ENCODE data around the gene PTGFRN.

The PTGFRN gene

GRCh38 chr1:116889380-116889779, 20.3 kb upstream of the PTGFRN start:
- no peak for DNase-seq (ENCODE audit: low read depth in 2 of 2)

DNA sequence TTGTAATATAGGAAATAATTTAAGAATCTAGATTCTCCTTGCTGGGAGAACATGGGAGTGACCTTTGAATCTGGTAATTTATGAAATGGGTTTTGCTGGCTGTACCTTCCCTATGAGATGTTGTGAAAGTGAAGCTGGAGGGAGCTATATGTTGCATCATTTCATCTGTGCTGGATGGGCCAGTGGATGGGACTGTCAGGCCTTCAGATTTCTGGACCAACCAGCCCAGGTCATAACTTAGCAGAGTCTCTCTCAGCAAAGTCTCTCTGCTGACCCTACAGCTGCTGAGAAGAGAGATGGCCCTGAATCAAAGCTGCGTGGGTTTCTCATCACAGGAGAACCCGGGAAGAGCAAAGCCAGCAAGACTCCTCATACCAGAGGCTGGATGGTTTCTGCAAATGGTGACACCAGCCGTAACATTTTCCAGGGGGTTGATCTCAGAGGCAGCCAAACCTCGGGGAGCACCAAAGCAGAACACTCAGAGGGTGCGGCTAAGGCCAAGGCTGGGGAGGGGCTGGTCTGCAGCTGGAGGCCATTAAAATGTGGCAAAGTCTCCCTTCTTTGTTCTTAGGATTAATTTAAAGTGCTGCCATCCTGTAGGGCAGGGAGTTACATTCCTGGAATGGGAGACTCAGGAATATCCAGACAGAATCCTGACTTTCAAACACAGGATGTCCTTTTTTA, 18.2 kb upstream of the PTGFRN start:
- DNase-seq (ENCODE audit: low read depth in 2 of 2), result no peak

GRCh38 chr1:116895073-116895472, 14.6 kb upstream of the PTGFRN start:
- no peak for DNase-seq (ENCODE audit: low read depth in 2 of 2)

DNA sequence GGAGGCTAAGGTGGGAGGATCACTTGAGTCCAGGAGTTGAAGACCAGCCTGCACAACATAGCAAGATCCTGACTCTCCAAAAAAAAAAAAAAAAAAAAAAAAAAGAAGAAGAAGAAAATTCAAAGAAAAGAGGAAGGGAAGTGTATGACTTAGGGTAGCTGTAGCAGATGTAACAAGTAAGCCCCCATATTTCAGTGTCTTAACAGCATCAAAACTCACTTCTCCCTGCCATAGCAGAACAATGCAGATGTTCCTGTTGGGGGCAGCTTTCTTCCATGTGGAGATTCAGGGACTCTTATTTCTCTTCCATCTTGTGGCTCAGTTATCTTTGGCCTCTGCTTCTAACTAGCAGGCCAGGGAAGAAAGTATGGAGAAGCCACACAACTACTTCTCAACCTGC, 10.2 kb upstream of the PTGFRN start:
- no peak for DNase-seq (ENCODE audit: low read depth in 2 of 2)

GRCh38 chr1:116900471-116901365, 9.0 kb upstream of the PTGFRN start:
- DNase-seq (ENCODE audit: low read depth in 2 of 2), result no peak

DNA sequence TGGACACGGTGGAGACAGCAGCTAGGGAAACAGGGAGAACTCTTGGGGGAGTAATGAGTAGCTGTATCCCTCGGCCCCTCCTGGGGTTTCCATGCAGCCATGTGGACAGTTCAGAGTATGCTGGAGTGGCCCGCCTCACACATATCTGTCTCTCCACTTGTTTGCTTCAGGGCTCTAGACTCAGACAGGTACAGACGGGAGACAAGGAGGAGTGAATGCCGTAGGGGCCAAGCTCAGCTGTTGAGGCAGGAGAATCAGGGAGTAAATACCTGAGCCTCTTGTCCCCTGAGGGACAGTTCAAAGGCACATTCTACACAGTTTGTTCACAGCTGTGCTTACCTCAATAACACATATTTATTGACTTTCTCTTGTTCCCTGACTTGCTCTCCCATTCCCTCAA, 7.7 kb upstream of the PTGFRN start:
- DNase-seq (ENCODE audit: low read depth in 2 of 2), result no peak

DNA sequence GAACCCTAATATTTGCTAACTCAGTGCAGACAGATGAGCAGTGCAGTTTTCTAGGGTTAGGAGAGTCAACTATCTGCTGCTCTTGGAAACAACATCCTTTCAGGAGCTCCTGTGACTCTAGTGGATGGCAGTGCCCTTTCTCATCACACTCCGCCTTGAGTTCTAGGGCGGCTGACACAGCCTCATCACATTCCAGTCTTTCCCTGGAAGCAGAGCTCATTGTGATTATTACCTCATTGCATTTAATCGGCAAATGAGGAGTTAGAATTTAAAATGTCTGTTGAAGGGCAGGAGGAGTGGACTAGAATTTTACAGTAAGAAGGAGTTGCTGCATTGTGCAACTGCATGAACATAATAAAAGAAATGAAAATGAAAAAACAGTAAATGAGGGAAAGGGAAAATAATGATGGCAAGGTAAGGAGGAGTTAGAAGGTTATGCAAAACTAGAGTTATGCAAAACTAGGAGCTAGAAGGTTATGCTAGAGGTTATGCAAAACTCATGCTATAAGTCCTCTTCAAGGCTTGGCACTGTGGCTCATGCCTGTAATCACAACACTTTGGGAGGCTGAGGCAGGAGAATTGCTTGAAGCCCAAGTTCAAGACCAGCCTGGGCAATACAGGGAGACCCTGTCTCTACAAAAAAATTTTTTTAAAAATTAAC, 6.9 kb upstream of the PTGFRN start:
- DNase-seq (ENCODE audit: low read depth in 2 of 2), result no peak

GRCh38 chr1:116904791-116905320, 4.9 kb upstream of the PTGFRN start:
- DNase-seq (ENCODE audit: low read depth in 2 of 2), result no peak

DNA sequence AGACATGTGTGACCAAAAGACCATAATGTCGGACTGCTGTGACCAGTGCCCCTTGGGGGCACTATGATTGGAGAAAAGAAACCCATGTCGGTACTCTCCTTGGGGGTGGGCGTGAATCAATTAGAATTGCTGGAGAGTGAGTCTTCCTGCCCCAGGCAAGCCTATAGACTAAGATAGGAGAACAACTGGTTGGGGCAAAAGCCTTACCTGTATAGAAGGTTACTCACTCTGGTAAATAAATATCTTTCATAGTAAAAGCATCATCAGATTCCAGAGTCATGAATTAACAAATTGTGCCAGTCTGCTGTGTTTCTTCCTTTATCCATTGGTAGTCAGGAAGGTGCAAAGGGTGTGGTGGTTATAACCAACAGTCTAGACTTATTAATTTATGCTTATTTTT, 2.9 kb upstream of the PTGFRN start:
- DNase-seq (ENCODE audit: low read depth in 2 of 2), result no peak

GRCh38 chr1:116907351-116907750, 2.4 kb upstream of the PTGFRN start:
- no peak for DNase-seq (ENCODE audit: low read depth in 2 of 2)

DNA sequence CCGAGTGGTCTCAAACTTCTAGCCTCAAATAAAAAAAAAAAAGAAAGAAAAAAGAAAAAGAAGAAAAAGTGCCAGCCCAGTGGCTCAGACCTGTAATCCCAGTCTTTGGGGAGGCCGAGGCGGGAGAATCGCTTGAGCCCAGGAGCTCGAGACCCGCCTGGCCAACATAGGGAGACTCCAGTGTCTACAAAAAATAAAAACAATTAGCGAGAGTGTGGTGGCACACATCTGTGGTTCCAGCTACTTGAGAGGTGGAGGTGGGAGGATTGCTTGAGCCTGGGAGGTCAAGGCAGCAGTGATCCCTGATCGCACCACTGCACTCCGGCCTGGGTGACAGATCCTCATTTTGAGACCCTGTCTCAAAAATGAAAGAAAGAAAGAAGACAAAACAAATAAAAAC, 1.4 kb upstream of the PTGFRN start:
- DNase-seq (ENCODE audit: low read depth in 2 of 2), result no peak

GRCh38 chr1:116908820-116909511, 750 bp upstream of the PTGFRN start:
- DNase-seq (ENCODE audit: low read depth in 2 of 2), result no peak

GRCh38 chr1:116910379-116911187, 867 bp downstream of the PTGFRN start:
- DNase-seq (ENCODE audit: low read depth in 2 of 2), result peak in 1 of 2 donors; percentile 4

- no peak for DNase-seq (ENCODE audit: low read depth in 2 of 2)
These were observed 1.5 kb downstream of the PTGFRN start for GRCh38 chr1:116911188-116911553.

- DNase-seq (ENCODE audit: low read depth in 2 of 2), result no peak
These were observed 2.2 kb downstream of the PTGFRN start for GRCh38 chr1:116911779-116912469.

GRCh38 chr1:116912846-116913245, 3.1 kb downstream of the PTGFRN start:
- no peak for DNase-seq (ENCODE audit: low read depth in 2 of 2)

GRCh38 chr1:116913941-116914340, 4.2 kb downstream of the PTGFRN start:
- DNase-seq (ENCODE audit: low read depth in 2 of 2), result no peak

DNA sequence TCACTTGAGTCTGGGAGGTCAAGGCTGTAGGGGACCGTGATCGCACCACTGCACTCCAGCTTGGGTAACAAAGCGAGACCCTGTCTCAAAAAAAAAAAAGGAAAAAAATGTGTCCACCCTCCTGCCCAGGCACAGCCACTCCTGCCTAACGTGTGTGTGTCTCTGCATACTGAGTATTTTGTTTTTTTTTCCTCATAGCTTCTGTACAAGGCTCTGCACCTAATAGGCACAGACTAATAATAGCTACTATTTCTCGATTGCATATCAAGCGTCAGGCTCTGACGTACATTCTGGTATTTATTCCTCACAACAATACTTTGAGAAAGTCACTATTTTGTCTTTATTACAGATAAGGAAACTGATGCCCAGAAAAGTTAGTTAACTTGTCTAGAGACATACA, 5.0 kb downstream of the PTGFRN start:
- no peak for DNase-seq (ENCODE audit: low read depth in 2 of 2)

- no peak for DNase-seq (ENCODE audit: low read depth in 2 of 2)
These were observed 5.5 kb downstream of the PTGFRN start for GRCh38 chr1:116915086-116915661.

DNA sequence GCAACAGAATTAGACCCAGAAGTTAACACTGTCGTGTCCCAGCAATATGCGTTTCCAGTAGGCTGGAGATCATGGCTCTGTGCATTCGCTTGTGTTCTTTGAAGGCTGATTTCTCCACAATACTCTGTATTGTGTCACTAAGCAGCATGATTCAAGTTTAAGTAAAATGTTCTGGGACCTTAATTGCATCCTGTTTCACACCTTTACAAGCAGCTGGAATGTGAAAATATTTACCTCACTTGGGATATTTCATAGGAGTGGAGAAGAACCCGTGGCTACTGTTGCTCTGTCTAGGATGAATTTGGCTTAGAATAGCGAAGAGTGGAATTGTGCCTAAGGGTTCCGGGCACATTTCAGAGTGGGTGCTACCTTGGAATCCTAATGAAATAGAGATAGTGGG, 6.3 kb downstream of the PTGFRN start:
- no peak for DNase-seq (ENCODE audit: low read depth in 2 of 2)

All from activated CD8-positive, alpha-beta memory T cell treated with anti-CD3 and anti-CD28 coated beads for 4 hours (primary cell).